ENCODE measurements around the gene SPZ1.

DNA sequence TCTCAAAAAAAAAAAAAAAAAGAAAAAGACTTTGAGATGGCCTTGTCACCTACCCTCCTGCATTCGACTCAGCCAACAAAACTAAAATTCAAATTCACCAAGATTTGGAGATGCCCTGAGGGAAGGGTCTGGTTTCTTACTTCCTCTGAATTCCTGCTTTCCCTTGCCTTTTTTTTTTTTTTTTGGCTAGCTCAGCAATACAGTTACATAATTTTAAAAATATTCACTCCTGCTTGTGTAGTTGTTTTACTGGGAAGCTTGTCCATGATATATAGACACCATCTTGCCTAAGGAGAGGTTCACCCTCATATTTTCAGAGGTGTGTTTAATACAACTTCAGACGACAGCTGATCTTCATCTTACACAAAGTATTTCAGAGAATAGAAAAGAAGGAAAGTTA is 42.6 kb upstream of the SPZ1 start:
- TF ChIP-seq, protein P1, sequence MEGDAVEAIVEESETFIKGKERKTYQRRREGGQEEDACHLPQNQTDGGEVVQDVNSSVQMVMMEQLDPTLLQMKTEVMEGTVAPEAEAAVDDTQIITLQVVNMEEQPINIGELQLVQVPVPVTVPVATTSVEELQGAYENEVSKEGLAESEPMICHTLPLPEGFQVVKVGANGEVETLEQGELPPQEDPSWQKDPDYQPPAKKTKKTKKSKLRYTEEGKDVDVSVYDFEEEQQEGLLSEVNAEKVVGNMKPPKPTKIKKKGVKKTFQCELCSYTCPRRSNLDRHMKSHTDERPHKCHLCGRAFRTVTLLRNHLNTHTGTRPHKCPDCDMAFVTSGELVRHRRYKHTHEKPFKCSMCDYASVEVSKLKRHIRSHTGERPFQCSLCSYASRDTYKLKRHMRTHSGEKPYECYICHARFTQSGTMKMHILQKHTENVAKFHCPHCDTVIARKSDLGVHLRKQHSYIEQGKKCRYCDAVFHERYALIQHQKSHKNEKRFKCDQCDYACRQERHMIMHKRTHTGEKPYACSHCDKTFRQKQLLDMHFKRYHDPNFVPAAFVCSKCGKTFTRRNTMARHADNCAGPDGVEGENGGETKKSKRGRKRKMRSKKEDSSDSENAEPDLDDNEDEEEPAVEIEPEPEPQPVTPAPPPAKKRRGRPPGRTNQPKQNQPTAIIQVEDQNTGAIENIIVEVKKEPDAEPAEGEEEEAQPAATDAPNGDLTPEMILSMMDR (IDR thresholded peaks at IDR 0.05; ENCODE audit: low read depth, low read length): no peak
- TF ChIP-seq MAX (IDR thresholded peaks at IDR 0.05; ENCODE audit: low read depth, low read length): no peak
- TF ChIP-seq POLR2A (IDR thresholded peaks at IDR 0.05; ENCODE audit: extremely low read depth, insufficient read length): no peak

All from NB4 (cell line).